SH-SY5Y (cell line): ENCODE measurements around the gene CRYZL1.

Experiments
- GATA2 ChIP-seq: IDR thresholded peaks from 2 replicates; pipeline ENCODE4 v1.6.1; 2011; ENCODE audit warnings: mild to moderate bottlenecking, low read depth, low read length
- GATA3 ChIP-seq: IDR thresholded peaks from 2 replicates; pipeline ENCODE4 v1.6.1; 2011; ENCODE audit warnings: low read depth, mild to moderate bottlenecking, low read length, moderate library complexity

DNA sequence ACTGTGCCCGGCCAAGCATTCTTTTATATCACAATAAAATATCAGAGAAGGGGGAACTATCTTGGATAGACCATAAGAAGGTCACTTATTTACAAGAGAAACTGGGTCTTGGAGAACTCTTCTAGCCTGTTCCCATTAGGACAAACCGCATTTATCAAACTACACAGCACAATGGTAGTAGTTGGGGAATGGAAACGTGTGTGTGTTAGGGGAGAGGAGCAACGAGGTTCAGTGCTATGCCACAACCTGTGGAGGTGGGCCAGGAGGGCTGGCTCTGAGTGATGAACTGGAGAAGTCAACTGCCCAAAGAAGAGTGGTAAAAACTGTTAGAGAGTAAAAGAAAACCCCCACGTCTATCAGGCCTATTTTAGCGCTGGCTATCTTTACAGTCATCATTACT lies 54.6 kb downstream of the CRYZL1 start:
- TF ChIP-seq GATA2 (no peak), GATA3 (no peak)
